WI38 (cell line): ENCODE results near the gene SPRR3.

Experiments used
- H3K4me3 ChIP-seq: 2 replicates; pipeline ENCODE4 v1.5.1; 2011; ENCODE audit warnings: low read depth, mild to moderate bottlenecking, control low read depth, low read length
- TF ChIP-seq, protein P1 (sequence below): IDR thresholded peaks from 2 replicates; pipeline ENCODE4 v1.5.1; 2012; ENCODE audit warnings: low read depth, mild to moderate bottlenecking, control low read depth, low read length

SPRR3 gene

GRCh38 chr1:152961226-152961891 lies 40.2 kb upstream of the SPRR3 start:
- no peak overlapping the region for H3K4me3 ChIP-seq
- TF ChIP-seq, protein P1, sequence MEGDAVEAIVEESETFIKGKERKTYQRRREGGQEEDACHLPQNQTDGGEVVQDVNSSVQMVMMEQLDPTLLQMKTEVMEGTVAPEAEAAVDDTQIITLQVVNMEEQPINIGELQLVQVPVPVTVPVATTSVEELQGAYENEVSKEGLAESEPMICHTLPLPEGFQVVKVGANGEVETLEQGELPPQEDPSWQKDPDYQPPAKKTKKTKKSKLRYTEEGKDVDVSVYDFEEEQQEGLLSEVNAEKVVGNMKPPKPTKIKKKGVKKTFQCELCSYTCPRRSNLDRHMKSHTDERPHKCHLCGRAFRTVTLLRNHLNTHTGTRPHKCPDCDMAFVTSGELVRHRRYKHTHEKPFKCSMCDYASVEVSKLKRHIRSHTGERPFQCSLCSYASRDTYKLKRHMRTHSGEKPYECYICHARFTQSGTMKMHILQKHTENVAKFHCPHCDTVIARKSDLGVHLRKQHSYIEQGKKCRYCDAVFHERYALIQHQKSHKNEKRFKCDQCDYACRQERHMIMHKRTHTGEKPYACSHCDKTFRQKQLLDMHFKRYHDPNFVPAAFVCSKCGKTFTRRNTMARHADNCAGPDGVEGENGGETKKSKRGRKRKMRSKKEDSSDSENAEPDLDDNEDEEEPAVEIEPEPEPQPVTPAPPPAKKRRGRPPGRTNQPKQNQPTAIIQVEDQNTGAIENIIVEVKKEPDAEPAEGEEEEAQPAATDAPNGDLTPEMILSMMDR = no peak

- TF ChIP-seq, protein P1 = no peak
- H3K4me3 ChIP-seq = no peak overlapping the region
These were observed 38.6 kb upstream of the SPRR3 start for GRCh38 chr1:152962876-152963415.

- no peak overlapping the region for H3K4me3 ChIP-seq
- TF ChIP-seq, protein P1 = no peak
These were observed 37.0 kb upstream of the SPRR3 start for GRCh38 chr1:152964536-152964935.

- no peak overlapping the region for H3K4me3 ChIP-seq
These were observed 35.7 kb upstream of the SPRR3 start for GRCh38 chr1:152965853-152966252.

DNA sequence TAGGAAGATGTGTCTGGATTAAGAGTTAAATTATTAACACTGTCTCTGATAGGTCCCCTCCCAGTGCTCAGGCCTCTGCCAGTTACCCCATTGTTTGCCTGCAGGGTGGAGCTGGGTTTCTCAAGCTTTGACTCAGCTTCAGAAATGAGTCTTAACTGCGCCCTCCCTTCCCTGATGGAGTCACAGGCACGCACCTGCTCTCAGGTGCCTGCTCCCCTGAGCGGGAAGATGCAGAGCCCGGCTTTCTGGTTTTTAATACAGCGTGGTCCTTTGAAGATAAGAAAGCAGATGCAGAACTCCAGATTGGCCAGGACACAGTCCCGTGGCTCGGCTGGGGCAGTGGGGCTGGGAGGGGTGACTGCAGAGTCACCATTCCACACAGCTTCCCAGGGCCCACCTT lies 34.3 kb upstream of the SPRR3 start:
- TF ChIP-seq, protein P1 = no peak
- no peak overlapping the region for H3K4me3 ChIP-seq

More at GRCh38 chr1:152965853-152966252, 35.7 kb upstream of the SPRR3 start:
- TF ChIP-seq, protein P1 = no peak

DNA sequence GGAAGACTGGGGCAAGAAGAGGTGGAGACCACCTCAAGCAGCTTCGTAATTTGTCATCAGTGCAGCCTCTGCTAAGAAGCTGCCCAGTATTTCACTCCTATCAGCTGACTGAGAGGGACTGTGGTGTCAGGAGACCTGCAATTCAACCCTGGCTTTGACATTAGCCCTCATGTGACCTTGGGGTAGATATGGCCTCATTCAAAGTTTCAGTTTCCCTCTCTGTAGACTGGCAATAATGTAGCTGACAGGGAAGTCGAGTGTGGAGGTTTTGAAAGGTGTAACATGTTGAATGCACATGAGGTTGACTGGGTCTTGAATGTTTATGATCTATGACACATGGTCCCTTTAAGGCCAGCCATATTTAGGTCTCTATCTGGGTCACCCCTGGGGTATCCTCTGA lies 33.3 kb upstream of the SPRR3 start:
- TF ChIP-seq, protein P1 = no peak
- H3K4me3 ChIP-seq = no peak overlapping the region

GRCh38 chr1:152969036-152969435 lies 32.5 kb upstream of the SPRR3 start:
- TF ChIP-seq, protein P1 = no peak
- H3K4me3 ChIP-seq = no peak overlapping the region
